HG03060 (cell line): ENCODE results near the gene SYNJ2.
A peak's percentile ranks its signal among the peaks of the same experiment; 100 is the strongest.
"Not testable (repeated sequence)": the region's sequence is repeated elsewhere in the genome, so short reads cannot be mapped to it uniquely, and the experiment has no call there.

Source experiments
- ATAC-seq: cut with Tn5 transposase; IDR thresholded peaks from one replicate; pipeline ENCODE4 v1.9.1; 2021; ENCODE audit warnings: low read depth, moderate number of reproducible peaks; ENCODE audit not compliant: unreplicated experiment

Gene SYNJ2, protein sequence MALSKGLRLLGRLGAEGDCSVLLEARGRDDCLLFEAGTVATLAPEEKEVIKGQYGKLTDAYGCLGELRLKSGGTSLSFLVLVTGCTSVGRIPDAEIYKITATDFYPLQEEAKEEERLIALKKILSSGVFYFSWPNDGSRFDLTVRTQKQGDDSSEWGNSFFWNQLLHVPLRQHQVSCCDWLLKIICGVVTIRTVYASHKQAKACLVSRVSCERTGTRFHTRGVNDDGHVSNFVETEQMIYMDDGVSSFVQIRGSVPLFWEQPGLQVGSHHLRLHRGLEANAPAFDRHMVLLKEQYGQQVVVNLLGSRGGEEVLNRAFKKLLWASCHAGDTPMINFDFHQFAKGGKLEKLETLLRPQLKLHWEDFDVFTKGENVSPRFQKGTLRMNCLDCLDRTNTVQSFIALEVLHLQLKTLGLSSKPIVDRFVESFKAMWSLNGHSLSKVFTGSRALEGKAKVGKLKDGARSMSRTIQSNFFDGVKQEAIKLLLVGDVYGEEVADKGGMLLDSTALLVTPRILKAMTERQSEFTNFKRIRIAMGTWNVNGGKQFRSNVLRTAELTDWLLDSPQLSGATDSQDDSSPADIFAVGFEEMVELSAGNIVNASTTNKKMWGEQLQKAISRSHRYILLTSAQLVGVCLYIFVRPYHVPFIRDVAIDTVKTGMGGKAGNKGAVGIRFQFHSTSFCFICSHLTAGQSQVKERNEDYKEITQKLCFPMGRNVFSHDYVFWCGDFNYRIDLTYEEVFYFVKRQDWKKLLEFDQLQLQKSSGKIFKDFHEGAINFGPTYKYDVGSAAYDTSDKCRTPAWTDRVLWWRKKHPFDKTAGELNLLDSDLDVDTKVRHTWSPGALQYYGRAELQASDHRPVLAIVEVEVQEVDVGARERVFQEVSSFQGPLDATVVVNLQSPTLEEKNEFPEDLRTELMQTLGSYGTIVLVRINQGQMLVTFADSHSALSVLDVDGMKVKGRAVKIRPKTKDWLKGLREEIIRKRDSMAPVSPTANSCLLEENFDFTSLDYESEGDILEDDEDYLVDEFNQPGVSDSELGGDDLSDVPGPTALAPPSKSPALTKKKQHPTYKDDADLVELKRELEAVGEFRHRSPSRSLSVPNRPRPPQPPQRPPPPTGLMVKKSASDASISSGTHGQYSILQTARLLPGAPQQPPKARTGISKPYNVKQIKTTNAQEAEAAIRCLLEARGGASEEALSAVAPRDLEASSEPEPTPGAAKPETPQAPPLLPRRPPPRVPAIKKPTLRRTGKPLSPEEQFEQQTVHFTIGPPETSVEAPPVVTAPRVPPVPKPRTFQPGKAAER (N-terminal part only)

DNA sequence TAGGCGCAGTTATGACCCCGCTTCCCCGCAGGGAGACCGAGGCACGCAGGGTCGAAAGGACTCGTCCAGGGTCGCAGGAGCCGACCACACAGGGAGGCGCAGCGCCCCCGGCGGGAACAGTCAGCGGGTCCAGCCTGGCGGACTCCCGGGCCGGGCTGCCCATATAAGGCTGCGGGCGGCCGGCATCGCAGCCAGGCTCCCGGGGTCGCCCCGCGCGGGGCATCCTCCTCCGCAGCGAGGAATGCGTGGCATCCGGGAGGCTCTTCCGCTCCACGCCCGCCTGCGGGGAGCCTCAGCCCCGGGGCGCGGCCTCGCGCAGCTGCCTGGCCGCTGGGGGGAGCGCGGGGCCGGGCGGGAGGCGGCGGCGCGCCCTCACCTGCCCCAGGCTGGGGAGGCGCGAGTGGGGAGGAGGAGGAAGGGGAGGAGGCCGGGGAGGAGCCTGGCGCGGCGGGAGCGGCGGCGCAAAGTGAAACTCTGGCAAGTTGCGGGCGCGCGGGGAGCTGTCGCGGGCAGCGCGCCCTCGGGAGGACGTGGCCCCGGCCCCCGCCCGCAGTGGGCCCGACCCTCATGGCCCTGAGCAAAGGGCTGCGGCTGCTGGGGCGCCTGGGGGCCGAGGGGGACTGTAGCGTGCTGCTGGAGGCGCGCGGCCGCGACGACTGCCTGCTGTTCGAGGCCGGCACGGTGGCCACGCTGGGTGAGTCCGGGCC lies at the start of gene SYNJ2:
Gene SYNJ2, plus strand, starts transcription at position 469 of the 707 bp plus-strand sequence. Its CDS starts 99 bp downstream, at position 568.
- ATAC-seq: peak; percentile 46

DNA sequence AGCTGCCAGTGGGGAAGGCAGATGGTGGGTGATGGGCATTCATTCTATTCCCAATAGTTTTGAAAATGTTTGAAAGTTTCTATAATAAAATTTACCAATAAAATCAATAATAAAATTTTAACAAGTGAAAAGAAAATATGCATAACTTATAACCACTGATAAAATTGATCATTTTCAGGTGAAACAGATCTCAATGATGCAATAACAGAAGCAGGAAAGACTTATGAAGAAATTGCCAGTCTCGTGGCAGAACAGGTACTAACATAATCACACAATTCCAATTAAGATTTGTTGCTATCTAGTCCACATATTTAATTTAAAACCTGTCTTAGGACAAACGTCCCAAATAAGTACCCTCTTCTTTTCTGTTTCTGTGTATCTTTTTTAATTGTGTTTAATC lies 45.9 kb upstream of the SYNJ2 start:
- ATAC-seq: no peak

DNA sequence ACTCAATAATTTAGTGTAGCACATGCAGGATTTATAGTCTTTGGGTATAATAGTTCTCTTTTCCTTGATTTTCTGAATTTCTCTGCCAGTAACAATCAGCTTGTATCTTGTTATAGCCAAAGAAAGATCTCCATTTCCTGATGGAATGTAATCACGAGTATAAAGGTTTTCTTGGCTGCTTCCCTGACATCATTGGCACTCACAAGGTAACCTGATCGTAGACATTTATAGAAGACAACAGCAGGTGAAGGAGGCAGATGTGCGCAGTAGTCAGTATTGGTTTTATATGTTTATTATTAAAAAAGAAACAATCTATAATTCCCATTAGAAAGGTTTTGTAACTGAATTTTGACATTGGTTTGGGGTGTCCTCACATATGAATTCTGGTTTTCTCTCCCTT lies 44.3 kb upstream of the SYNJ2 start:
- no peak for ATAC-seq

DNA sequence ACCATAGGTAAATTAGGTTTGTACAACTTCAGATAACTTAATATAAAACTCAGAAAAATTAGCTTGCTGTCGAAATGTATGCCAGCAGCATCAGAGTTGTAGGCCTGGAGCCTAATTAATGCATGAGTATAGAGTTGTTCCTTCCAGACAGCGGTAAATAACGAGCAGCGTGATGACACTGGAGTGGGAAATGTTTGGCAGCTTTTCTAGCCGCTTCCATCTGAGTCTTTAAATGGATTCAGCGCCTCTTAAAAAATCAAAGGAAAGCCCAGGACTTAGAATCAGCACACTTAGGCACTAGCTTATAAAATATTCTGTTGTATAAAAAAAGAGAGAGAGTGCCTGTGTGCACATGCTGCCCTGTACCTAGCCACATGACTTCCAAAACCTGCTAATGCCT lies 43.7 kb upstream of the SYNJ2 start:
- ATAC-seq: no peak

DNA sequence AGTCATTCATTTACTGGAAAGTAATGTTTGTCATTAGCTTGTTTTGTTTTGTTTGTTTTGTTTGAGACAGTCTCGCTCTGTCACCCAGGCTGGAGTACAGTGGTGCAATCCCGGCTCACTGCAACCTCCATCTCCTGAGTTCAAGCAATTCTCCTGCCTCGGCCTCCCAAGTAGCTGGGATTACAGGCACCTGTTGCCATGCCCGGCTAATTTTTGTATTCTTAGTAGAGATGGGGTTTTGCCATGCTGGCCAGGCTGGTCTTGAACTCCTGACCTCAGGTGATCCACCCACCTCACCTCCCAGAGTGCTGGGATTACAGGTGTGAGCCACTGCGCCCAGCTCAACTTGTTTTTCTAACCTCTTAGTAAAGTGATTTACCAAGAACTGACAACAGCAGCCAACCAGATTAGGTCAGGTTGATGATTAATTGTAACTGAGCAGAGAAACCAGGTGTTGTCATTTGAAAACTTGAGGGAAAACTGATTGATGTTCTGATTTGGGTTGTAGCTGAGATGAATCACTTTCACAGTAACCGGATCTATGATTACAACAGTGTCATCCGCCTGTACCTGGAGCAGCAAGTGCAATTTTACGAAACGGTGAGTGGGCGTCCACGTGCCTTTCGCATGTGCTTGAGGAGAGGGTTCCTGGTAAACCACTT lies 41.2 kb upstream of the SYNJ2 start:
- not testable (repeated sequence) for ATAC-seq

DNA sequence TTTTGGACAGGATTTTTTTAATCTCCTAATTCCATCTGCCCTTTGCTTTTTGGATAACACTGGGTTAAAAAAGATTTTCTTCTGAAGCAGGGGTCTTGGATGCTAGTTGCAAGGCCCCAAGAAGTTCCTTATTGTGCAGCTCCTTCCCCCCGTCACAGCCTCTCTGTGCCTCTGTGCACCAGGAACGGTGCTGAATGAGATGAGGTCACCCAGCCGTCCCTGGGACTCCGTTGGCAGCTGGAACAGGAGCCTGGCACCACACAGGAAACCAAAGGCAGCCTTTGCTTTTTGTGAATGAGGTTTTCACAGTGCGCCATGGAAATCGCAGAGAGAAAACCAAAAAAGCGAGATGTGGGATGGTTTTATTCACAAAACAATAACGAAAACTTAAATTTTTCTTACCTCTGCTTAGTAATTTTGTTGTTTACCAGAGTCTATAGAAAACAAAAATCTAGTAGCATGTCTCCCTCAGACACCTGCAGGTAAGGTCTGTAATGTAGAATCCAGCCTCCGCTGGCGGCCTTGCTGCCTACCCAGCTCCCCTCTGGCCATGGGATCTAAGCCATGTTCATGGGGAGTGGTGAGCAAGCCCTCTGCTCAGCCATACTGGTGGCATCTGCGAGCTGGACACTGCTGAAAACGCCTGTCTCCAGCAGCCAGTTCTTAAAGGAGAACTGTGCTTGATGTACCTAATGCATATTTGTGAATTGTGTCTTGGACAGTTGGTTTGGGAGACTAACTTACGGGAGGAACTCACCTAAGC lies 40.4 kb upstream of the SYNJ2 start:
- no peak for ATAC-seq

DNA sequence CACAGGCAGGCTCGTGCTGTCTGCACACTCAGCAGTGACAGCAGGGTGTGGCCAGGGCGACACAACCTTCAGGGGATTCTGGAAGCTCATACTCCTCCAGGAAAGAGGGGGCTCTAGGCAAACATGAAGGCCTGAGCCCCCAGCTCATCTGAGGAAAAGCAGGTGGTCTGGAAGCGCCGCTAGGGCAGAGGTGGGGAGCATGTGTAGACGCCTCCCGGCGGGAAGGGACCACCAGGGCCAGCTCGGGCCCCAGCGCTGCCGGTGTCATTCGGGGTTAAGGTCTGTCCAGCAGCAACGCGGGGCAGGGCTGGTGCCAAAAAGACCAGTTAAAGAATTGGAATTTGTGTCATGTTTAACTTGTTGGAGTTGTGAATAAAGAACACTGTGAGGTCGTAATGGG lies 39.3 kb upstream of the SYNJ2 start:
- no peak for ATAC-seq

DNA sequence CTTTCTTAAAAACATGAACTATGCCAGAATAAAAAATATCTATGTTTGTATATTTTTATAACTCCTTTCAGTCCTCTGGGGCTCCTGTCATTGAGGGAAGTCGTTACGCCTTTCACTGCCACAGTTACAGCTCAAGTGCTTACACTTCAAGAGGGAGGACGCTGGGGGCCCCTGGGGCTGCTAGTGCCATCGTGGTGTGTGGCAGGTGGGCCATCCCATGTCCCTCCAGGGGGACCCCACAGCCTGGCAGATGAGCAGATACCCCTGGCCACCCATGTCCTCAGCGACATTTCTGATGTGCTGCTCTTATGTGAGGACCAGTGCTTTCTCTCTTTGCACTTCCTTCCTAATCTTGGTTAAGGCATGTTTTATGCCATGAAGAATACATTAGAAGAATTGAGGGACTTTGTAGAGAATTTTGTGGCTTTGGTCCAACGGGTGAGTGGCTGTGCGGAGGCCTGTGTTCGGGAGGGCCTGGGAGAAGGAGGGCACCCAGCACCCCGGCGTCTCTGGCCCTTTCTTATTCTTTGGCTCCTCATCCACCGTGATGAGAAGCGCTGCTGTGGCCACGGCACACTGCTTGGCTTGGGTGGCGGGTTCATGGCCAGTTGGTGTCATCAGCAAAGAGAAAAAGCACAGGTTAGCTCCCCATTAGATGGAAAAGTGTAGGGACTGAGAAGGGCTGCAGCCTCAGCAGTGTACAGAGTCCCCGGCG lies 38.3 kb upstream of the SYNJ2 start:
- no peak for ATAC-seq

DNA sequence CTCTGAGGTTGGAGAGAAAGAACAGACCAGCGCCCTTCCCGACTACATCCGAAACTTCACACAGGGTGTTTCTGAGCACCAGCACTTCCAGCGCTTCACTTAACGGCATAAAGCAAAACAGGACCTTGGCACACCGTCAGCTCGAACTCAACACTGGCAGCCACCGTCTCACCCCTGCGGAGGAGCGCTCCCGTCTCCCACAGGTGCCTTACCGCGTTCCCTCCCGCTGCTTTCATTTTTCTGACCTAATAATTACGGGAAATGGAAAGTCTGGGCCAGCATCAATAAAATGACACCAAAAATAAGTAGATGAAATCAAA lies 37.7 kb upstream of the SYNJ2 start:
- ATAC-seq: no peak

DNA sequence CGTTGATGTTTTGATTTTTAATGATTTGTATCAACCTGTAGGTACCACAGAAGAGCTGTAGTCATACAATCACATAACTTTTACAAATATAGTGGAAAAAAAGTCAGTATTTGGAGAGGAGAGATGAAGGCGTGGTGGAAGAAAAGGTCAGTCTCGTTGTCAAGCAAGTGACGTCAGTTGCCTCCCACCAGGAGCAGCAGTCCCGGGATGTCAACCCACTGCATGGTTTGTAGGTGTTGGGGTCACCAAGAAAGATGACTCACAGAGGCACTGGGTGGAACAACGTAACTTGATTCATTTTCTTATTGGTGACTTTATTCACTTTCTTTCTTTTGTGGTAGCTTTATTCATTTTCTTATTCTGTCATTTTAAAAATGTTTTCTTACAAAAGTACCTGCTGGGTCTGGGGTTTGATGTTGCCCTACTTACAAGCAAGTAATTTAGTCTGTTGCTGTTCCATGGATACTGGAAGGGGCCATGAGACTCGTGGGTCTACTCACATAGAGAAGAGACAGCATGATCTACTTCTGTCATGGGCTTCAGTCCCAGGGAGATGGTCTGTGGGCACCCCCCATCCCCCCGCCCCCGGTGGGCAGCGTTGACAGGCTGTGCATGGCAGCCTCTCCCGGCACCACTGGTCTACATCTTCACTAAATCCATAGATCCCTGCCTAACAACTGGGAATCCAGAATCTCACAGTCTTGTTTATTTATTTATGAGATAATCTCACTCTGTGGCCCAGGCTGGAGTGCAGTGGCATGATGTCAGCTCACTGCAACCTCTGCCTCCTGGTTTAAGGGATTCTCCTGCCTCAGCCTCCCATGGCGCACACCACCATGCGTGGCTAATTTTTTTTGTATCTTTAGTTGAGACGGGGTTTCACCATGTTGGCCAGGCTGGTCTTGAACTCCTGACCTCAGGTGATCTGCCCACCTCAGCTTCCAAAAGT lies 36.4 kb upstream of the SYNJ2 start:
- ATAC-seq: no peak

DNA sequence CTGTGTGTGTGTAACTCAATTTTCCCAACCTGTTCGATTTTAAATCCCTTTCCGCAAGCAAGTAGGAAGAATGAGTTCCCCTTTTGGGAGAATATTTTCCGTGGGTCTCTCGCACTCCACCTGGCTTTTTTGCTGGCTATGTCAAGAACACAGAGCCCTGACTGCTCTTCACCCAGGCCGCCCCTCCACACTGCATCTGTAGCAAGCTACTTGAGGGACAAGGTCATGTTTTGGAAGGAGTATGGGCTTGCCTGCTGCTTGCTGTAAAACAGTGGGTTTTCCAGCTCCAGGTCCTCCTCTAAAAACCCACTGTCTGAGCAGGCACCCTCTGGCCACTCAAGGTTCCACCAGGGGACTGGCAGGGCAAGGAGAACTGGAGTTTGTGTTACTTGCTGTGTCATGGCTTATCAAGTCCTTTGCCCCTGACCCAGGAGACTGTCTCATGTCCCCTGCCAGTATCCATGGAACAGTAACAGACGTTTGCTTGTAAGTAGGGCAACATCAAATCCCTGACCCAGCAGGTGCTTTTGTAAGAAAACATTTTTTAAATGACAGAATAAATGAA lies 35.5 kb upstream of the SYNJ2 start:
- no peak for ATAC-seq

DNA sequence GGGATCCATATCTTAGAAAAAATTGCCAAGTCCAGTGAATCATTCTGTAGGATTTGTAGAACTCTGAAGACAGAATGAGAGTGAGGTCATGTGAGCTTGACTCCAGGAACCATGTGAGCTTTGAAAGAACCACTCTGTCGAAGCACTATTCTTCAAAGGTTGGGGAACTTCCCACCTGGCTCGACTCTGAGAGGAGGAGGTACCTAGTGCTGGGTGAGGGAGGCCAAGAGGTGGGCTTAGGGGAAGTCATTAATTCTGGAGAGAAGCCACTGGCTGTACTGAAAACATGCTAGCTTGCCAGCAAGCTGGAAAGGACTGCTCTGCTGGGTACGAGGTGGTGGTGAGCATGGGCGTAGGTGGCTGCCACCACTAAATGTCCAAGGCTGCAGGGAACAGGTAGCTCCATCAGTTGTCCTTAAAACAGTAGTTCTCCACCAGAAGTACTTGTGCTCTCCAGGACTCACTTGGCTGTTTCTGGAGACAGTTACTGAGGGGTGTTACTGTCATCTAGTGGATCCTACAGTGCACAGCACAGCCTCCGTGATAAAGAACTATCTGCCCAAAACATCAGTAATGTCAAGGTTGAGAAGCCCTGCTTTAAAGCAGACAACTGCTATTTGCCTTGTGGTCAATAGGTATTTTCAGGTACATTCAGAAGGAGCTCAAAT lies 34.7 kb upstream of the SYNJ2 start:
- no peak for ATAC-seq

DNA sequence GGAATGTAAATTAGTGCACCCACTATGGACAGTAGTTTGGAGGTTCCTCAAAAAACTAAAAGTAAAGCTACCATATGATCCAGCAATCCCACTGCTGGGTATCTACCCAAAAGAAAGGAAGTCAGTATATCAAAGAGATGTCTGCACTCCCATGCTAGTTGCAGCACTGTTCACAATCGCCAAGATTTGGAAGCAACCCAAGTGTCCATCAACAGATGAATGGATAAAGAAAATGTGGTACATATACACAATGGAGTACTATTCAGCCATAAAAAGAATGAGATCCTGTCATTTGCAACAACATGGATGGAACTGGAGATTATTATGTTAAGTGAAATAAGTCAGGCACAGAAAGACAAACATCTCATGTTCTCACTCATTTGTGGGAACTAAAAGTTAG lies 30.8 kb upstream of the SYNJ2 start:
- ATAC-seq: not testable (repeated sequence)

DNA sequence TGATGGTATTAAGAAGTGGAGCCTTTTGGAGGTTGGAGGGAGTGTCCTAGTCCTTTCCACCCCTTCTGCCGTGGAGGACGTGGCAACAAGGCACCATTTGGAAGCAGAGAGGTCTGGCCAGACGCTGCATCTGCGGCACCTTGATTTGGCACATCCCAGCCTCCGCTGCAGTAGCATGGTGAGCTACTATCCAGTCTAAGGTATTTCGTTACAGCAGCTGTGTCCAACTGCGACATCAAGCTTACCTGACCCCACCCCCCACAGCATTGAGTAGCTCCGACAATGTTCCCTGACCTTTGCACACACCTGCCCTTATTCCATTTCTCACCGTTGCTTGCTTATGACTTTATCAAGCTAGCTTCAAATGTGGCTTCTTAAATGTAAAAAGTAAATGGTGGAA lies 29.8 kb upstream of the SYNJ2 start:
- ATAC-seq: no peak

DNA sequence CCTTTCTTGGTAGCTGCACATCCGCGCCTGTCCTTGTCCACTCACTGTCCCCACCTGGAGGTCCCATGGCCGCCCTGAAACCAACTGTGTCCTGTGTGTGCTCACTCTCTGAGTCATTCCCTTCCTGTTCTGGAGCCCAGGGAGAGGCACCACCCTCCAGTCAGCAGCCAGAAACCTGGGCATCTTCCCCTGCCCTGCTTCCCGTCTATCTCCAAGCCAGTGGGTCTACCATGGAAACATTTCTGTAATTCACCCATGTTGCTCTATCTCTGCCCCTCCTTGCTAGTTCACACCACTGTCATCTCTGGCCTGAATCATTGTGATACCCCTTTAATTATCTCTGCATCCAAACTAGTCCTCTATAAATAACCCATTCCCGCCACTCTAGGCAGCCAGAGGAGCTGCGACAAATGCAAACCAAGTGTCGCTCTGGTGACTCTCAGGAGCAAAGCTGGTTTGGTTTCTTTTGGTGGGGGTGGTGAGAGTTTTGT lies 28.8 kb upstream of the SYNJ2 start:
- ATAC-seq: no peak

DNA sequence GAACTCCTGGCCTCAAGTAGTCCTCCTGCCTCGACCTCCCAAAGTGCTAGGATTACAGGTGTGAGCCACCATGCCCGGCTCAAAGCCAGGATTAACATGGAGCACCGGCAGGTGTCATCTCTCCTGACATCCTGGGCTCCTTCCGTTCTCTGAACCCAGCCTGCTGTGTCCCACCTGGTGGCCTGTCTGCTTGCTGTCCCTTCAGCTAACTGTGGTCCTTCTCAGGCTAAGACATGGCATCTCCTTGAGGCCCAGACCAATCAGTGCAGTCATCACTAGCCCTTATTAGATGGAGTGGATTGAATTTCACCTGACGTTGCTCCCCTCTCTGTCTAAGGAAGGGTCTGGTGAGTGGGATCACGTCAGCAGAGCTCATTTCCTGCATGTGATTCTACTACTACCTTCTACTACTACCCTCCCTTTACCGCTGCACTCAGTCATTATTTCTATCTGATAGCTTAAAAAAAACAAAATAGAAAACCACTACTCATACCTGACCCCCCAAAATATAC lies 28.0 kb upstream of the SYNJ2 start:
- no peak for ATAC-seq
